ENCODE data around the gene AQP2.

The AQP2 gene, protein sequence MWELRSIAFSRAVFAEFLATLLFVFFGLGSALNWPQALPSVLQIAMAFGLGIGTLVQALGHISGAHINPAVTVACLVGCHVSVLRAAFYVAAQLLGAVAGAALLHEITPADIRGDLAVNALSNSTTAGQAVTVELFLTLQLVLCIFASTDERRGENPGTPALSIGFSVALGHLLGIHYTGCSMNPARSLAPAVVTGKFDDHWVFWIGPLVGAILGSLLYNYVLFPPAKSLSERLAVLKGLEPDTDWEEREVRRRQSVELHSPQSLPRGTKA

DNA sequence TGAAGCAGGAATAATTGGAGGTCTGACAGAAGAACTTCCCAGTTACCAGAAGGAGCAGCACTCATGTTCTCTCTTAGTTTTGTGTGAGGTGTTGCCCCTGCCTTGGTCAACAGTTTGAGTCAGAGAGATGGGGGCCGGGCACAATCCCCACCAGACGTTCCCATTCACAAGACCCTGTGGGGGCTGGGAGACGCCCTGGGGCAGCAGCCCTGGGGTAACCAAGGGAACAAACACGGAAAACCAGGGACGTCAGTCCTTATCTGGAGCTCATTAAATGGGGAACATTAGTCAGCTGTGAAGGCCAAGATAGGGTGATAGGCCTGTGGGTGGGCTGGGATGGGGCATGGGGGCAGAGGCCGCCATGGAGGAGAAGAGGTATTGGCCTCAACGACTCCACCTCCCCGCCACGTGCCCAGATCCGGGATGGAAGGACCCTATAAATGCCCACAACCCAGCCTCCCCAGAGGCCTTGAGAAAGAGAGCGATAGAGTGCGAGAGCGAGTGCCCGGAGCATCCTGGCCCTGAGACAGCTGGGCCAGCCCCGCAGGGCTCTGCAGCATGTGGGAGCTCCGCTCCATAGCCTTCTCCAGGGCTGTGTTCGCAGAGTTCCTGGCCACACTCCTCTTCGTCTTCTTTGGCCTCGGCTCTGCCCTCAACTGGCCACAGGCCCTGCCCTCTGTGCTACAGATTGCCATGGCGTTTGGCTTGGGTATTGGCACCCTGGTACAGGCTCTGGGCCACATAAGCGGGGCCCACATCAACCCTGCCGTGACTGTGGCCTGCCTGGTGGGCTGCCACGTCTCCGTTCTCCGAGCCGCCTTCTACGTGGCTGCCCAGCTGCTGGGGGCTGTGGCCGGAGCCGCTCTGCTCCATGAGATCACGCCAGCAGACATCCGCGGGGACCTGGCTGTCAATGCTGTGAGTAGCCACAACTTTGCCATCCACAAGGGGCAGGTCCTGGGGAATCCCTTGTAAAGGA lies at the start of gene AQP2:
Gene AQP2, plus strand, starts transcription at position 465 of the 979 bp plus-strand sequence. Its CDS starts 94 bp downstream, at position 559.
- no peak for DNase-seq

DNA sequence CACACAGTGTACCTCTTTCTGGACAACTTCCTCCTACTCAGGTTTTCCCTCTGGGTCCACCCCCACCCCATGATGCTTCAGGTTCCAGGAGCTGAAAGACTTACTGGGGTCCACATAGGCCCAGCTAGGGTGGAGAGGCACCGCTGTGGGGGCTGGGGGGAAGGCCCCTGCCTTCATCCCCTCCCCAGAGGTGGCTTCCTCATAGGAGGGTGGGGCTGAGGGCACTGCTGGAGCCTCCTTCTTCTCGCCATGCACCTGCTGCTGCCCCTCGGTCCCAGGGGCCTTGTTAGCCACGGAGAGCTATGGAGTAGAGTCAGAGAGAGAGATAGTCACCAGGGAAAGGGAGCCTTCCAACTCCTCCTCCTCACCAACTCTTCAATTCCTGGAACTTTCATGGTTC lies 49.5 kb upstream of the AQP2 start:
- DNase-seq, result no peak

DNA sequence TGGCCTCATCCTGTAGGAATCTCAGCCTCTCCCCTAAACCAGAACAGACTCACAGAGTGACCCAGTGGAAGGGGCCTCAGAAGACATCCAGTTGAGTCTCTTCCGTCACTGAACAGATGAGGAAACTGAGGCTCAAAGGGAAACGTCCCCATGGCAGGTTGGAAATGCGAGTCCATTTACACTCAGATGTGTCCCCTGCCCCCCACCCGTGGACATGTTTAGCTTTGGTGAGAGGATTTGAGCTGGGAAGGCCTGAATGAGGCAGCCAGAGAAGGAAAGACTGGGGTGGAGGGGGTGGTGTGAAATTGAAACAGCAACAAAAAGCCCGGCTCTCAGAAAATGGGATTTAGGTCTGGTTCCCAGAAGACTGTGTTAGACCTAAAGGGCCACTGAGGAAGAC lies 48.6 kb upstream of the AQP2 start:
- no peak for DNase-seq

DNA sequence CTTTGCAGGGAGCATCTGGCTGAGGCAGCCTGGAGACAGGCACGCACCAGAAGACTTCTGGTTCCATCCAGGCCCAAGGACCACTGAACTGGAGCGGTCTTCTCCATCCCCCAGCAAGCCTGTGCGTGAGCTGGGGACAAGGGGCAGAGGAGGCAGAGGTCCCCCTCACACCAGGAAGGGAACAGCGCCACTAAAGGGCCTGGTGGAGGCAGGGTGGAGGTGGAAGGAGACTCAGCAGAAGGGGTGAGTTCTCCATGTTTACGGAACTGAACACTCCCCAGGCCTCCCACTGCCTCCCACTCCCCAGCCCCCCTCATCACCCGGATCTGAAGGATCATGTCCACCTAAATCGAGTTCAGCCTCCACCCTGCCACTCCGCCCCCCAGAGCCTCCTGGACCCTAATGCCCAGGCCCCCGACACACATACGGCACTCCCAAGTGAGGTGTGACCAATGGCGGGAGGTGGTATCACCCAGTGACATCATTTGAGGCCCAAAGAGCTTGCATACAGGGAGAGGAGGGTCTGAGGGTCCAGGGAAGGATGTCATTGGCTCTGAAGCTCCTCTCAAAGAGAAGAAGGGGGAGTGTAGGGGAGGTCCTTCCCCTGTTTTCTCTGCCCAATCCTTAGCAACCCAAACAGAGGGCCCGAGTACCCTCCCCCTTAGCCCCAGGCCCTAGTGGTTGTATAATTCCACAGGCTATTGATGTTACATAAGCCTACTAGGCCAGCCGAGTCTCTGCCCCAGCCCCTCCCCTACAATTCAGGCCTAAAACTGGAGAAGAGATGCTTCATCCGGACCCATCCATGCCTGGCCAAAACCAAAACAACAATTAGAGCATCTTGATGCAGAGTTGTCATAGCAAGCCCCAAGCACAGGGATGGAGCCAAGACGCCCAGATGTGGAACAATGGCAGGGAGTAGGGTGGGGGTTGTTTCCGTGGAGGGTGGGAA lies 47.9 kb upstream of the AQP2 start:
- DNase-seq, result no peak

DNA sequence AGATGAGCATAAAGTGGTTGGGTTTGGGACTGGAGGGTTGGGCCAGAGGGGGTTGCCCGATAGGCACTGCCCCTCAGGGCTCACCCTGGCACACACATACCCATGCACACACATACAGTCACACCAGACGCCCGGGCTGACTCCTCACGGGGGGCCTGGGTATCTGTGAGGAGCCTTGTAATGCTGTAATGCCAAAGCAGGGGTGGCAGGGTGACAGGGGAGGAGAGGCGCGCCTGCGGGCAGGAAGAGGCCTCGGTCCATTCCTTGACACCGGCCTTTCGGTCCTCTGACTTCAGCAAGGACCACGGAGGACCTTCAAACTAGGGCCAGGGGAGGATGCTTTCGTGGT lies 47.2 kb upstream of the AQP2 start:
- no peak for DNase-seq

DNA sequence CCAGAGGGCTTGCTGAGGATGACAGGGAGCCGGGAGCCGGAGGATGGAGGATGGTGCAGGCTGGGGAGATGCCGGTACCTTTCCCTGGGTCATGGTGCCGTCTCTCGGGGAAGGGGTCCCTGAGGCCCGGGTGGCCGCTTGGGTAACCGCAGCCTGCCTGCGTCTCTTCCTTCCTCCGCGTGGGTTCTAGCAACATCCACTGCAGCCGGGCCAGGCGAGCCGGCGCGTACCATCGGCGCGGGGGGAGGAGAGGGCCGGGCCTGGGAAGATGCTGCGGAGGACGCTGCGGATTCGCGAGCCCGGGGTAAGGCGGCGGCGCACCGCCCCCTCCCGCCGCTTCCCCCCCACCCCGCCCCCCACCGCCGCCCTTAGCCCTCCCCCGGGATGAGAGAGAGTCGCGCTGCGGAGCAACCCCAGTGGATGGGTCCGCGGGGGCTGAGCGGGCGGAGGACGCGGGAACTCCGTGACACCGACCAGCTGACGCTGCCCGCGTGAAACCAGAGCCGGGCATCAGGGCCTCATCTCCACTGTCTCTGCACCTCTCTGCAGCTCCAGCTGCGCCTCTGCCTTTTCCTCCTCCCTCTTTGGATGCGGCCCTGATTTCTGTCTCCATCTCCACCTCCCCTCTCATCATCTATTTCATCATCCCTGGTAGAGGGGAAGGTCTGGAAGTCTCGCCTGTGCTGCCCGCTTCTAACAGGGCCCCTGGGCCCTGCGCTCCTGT lies 46.7 kb upstream of the AQP2 start, which contains the start of gene FAIM2:
Gene FAIM2, minus strand, starts transcription at position 201 of the 724 bp plus-strand sequence. Its CDS starts 108 bp downstream, at position 93.
- no peak for DNase-seq

DNA sequence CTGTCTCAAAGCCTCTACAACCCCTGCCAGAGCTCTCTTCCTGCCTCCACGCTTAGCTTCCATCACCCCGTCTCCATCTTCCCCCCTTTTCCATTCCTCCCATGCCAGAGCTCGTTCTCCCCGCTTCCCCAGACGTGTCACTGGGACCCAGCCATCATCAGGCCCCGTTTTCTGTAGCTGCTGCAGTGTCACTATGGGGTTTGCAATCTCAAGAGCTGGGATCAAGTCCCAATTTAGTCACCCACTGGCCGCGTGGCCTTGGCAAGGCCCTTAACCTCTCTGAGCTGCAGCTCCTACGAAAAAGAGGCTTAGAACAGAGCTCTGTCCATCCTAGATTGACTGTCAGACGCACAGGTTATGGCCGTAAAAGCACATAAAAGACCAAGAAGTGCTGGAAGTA lies 45.9 kb upstream of the AQP2 start:
- no peak for DNase-seq

DNA sequence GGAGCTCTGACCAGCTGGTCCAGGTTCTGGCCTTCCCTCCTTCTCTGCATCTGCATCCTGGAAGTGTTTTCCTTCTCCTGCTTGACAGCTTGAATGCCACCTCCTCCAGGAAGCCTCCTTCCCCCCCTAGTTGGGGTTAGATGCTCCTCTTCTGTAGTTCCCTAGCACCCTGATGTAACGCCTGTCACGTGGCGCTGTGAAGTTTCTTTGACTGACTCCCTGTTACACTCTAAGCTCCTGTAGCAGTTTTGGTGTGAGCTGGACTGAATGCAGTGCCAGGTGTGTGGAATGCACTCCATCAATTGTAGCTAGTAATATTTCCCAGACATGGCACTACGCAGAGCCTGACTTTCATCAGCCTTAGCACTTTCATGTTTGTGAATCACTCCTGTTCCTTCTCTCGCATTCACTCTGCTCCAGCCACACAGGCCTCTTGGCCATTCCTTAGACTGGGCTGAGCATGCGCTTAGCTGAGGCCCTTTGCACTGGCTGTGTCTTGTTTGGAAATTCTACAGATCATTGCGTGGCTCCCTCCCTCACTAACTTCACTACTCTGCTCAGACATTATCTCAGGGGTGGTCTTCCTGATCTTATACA lies 44.7 kb upstream of the AQP2 start:
- no peak for DNase-seq

DNA sequence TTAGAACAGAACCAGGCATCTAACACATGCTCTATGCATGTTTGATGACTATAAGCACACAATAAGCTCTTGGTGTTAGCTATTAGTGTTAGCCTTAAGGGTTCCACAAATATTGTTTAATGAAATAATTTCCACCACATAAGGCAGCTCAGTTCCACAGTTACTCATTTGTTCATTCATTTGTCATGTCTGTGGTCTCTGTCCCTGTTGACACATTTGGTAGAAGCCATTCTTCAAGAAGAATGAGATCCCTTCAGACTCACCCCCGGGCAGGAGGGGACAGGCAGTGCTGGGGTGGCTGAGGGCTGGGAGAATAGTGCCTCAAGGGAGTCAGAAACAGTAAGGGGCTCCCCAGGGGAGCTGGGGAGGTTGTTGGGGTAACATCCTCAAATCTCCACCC lies 43.2 kb upstream of the AQP2 start:
- no peak for DNase-seq

DNA sequence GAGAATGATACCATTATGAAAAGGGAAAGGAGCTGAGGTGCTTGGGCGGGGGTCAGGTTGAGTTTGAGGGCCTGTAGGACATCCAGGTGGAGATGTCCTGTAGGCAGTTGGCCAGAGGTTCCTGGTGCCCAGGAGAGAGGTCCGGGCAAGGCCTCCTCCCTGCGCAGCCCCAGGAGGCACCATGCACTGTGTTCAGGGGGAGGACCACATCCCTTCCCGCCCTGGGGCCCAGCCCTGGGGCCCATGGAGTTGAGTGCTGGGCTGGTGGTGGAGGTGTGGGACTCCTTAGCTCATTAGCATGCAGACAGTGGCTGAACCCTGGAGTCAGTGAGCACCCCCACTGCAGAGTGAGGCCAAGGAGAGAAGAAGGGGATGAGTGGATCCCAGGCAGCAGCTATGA lies 41.2 kb upstream of the AQP2 start:
- DNase-seq, result no peak

DNA sequence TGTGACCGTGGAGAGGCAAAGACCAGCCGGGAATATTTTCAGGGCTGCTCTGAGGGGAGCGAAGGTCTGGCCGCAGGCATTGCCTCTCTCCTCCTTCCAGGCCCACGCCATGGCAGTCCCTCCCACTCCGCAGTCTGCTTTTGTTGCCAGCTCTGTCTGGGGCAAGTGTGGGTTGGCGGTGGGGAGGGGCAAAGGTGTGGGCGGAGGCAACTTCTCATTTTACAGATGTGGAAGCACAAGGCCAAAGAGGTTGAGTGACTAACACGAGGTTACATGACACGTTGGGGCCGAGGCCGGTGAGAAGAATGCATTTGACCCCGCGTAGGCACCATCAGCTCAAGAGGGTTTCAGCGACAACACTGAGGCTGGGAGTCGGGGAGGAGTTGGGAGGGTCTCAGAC lies 40.7 kb upstream of the AQP2 start:
- DNase-seq, result no peak

DNA sequence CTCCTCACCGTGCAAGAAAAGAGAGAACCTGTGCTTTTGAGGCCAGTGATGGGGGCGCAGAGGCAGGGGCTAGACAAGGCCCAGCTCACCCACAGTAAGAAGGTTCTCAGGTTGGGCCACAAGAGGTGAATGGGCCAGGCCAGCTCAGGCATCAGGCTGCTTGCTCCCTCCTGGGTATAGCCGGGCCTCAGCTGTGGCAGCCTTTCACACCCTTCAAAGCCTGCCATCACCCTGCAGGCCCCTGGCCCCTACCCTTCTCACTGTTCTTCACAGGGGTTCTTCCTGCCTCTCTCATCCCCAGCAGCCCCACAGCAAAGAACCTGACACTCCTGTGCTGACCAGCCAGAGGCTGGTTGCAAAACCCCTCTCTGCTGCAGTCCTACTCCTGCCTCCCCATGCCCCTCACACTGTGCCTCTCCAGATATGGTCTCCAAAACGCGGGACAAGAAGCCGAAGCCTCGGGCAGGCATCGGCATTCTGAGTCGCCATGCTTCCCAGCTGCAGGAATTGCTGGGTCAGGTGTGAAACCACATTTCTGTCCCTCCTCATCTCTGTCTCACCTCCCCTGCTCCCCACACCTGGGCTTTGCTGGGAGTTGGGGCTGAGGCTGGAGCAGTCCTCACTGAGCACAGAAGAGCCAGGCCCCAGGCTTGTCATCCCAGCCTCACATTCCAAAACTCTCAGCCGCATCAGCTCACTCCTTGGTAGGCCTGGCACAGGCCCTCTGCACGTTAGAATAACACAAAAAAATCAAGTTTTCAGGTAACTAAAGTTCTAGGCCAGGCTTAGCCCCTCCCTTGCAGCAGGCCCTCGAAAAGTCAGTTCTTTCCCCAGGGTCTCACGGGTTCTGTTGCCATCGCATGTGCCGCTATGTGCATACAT lies 40.0 kb upstream of the AQP2 start:
- no peak for DNase-seq

DNA sequence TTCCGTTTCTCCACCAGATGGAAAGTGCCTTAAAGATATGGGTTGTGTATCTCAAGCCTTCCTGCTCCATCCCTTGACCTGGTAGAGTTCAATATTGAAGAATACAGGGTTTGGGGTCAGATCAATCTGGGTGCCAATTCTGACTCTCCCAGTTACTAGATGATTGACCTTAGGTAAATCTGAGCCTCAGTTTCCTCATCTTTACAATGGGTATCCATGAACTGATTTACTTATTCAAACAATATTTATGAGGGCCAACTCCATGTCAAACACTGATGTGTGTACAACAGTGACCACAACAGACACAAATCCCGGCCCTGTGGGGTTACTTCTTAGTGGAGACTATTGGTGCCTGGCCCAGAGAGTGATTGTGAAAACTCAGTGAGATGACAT lies 39.3 kb upstream of the AQP2 start:
- DNase-seq, result no peak

DNA sequence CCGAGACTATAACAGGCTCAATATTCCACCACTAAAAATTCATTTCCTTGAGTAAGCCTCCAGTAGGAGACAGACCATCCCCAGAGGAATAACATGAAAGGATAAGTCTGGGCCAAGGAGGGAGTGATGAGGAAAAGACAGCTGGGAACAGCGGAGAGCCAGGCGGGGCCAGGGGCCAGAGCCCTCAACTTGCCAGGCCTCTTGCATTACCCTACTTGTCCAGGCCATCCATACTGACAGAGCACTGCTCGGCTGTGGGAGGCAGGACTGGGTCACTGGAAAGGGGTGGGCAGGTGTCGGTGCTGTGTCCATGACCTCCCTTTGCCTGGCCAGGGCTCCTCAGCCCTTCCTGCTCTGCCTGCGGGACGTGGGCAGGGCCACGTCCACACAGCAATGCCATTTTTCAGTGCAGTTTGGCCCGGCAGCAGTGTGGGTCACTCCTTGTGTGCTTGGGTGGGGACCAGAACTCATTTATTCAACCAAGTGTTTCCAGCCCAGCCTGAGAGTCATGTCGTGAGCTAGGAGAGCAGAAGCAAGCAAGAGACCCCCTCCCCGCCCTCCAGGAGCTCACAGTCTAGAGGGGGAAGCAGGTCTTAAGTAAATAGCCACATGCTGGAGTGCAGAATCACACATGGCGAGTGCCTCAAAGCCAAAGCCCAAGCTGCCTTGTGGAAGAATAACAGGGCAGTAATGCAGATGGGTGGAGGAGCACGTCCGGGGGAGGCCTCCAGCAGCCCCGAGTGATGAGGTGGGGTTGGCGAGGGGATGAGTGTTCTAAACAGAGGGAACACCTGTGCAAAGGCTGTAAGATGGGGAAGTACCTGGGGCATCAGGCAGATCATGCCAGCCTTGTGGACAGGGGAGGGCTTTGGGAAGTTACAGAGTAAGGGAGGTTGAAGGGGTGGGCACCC lies 37.9 kb upstream of the AQP2 start:
- no peak for DNase-seq

DNA sequence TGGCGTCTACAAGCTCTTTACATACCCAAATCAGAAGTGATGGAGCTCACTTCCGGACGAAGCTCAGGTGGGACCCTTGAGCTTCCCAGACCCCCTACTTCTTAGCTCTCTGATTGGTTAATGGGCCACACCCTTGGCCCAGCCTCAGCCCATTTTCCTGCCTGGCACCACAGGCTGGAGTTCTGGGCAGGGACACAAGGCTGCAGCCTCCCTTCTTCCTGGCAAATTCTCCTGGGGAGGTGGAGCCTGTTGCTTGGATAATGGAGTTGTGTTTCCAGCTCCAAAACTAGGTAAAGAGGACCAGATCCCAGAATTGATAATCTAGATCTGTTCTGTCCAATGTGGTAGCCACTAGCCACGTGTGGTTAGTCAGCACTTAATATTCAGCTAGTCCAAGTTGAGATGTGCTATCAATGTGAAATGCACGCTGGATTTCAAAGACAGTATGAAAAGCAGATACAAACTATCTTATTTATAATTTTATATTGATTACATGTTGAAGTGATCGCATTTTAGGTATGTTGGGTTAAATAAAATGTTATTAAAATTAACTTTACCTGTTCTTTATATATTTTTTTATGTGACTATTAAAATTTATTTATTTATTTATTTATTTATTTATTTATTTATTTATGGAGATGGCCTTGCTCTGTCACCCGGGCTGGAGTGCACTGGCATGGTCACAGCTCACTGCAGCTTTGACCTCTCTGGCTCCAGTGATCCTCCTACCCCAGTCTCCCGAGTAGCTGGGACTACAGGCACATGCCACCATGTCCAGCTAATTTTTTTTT lies 34.2 kb upstream of the AQP2 start:
- DNase-seq, result no peak

DNA sequence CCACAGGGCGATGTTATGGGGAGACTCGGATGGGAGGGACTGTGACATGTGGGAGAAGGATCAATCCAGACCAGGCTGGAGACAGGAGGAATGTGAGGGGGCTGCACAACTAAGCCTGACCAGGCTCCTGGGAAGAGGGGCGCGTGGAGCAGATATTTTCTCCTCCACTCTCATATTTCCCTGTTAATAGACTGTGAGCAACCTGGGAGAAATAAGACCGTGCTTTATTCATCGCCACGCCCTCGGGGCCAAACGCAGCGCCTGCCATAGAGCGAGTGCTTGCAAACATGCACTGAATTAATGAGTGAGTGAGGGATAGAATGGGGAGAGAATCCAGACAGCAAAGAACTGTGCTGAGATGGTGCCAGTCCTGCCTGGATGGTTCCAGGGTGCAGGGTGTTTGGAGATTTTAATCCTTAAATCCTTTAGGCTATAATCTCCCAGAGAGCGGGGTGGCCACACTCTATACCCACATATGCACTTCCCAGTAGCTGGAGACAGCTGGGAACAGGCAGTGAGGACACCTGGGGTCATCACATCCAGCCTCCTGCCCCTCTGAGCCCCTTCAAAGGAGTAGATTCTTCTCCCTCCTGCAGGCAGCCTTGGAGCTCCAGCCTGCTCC lies 33.3 kb upstream of the AQP2 start:
- DNase-seq, result no peak

DNA sequence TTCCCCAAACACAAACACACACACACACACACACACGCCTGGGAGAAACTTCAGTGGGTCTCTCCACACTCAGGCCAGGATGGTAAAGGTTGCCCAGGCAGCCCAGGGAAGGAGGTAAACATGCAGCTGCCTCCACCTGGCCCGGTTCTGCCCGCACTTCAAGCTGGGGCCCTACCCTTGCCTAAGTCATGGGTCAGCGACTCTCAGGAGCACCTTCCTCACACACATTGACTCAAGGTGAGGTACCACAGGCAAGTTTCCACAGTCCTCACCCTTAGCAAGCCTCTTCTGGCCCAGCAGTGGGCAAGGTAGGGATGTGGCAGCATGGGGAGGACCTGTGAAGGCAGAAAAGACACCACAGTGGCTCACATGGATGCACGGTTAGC lies 32.8 kb upstream of the AQP2 start:
- DNase-seq, result no peak

DNA sequence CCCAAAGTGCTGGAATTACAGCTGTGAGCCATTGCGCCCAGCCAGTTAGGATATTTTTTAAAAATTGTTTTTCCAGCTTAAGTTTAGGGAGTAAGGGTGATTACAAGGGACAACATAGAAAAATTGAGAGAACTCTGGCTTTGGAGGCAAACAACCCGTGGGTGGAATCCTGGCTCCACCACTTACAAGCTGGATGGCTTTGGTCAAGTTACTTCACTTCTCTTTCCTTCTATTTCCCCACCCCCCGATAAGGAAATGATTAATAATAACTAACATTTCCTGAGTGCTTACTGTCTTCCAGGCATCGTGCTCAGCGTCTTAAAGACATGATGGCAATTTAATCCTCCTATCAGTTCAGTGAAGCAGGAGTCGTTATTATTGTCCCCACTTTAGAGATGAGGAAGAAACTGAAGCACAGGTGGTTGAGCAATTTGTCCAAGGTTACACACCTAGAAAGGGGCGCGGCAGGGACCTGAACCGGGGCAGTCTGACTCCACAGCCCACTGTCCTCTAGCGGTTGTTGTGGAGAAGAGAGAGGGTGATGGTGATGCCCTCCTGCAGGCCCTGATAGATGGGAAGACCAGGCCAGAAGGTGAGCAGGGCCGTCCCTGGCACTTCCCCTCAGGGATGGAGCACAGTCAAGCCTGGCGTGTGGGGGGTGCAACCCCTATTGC lies 30.2 kb upstream of the AQP2 start:
- DNase-seq, result no peak

All from bone marrow (tissue), 2 donors.